ENCODE measurements around the gene USP20.

USP20 gene

GRCh38 chr9:129857207-129857606 lies 21.9 kb downstream of the USP20 start:
- no peak for DNase-seq (ENCODE audit: low spot score)

GRCh38 chr9:129858167-129858962 lies 23.1 kb downstream of the USP20 start:
- no peak for DNase-seq (ENCODE audit: low spot score)

- no peak for DNase-seq (ENCODE audit: low spot score)
Measured at GRCh38 chr9:129860653-129861446, 25.6 kb downstream of the USP20 start.

GRCh38 chr9:129861447-129861827 lies 26.2 kb downstream of the USP20 start:
- DNase-seq (ENCODE audit: low spot score): no peak

- DNase-seq (ENCODE audit: low spot score): peak; percentile 79
Measured at GRCh38 chr9:129863059-129863690, 27.9 kb downstream of the USP20 start.

GRCh38 chr9:129864991-129865647 lies 29.9 kb downstream of the USP20 start:
- no peak for DNase-seq (ENCODE audit: low spot score)

- no peak for DNase-seq (ENCODE audit: low spot score)
Measured at GRCh38 chr9:129865668-129866320, 30.5 kb downstream of the USP20 start.

- peak; percentile 72 for DNase-seq (ENCODE audit: low spot score)
Measured at GRCh38 chr9:129866394-129867135, 31.3 kb downstream of the USP20 start.

- DNase-seq (ENCODE audit: low spot score): no peak
Measured at GRCh38 chr9:129867136-129868022, 32.1 kb downstream of the USP20 start.

- DNase-seq (ENCODE audit: low spot score): no peak
Measured at GRCh38 chr9:129868023-129868871, 33.0 kb downstream of the USP20 start.

GRCh38 chr9:129868872-129869486 lies 33.7 kb downstream of the USP20 start:
- DNase-seq (ENCODE audit: low spot score): peak; percentile 96

- no peak for DNase-seq (ENCODE audit: low spot score)
Measured at GRCh38 chr9:129869585-129870501, 34.6 kb downstream of the USP20 start.

GRCh38 chr9:129871046-129871445 lies 35.8 kb downstream of the USP20 start:
- no peak for DNase-seq (ENCODE audit: low spot score)

GRCh38 chr9:129873563-129874190 lies 38.4 kb downstream of the USP20 start:
- no peak for DNase-seq (ENCODE audit: low spot score)

GRCh38 chr9:129874261-129875101 lies 39.2 kb downstream of the USP20 start:
- DNase-seq (ENCODE audit: low spot score): no peak

- DNase-seq (ENCODE audit: low spot score): no peak
Measured at GRCh38 chr9:129875181-129875611, 39.9 kb downstream of the USP20 start.
